Activated naive CD4-positive, alpha-beta T cell treated with anti-CD3 and anti-CD28 coated beads, Interleukin-2, amount 50 U/mL, for 24 hours (primary cell): ENCODE data around the gene PDLIM1.
"Not testable (repeated sequence)": the region's sequence is repeated elsewhere in the genome, so short reads cannot be mapped to it uniquely, and the experiment has no call there.

Experiments
- H3K27ac Mint-ChIP-seq: one replicate; pipeline ENCODE4 v1.8.0; 2021; ENCODE audit warnings: mild to moderate bottlenecking, mixed read lengths
- H3K27me3 Mint-ChIP-seq: one replicate; pipeline ENCODE4 v1.8.0; 2021; ENCODE audit warnings: mixed read lengths
- H3K36me3 Mint-ChIP-seq: one replicate; pipeline ENCODE4 v1.8.0; 2021; ENCODE audit warnings: mixed read lengths
- H3K4me1 Mint-ChIP-seq: one replicate; pipeline ENCODE4 v1.8.0; 2021; ENCODE audit warnings: mixed read lengths
- H3K4me3 Mint-ChIP-seq: one replicate; pipeline ENCODE4 v1.8.0; 2021; ENCODE audit warnings: mild to moderate bottlenecking, mixed read lengths
- H3K9me3 Mint-ChIP-seq: one replicate; pipeline ENCODE4 v1.8.0; 2021; ENCODE audit warnings: mixed read lengths

PDLIM1 gene

GRCh38 chr10:95247881-95248583 is 42.8 kb downstream of the PDLIM1 start:
- H3K9me3 Mint-ChIP-seq, result no peaks in the 10 kb centered on the region
- H3K4me1 Mint-ChIP-seq, result no peaks in the 10 kb centered on the region
- H3K27me3 Mint-ChIP-seq, result peaks cover 17% of the 10 kb centered on the region
- H3K4me3 Mint-ChIP-seq, result no peak overlapping the region
- H3K27ac Mint-ChIP-seq, result no peak overlapping the region
- no peaks in the 10 kb centered on the region for H3K36me3 Mint-ChIP-seq

GRCh38 chr10:95247200-95247880 is 43.5 kb downstream of the PDLIM1 start:
- H3K36me3 Mint-ChIP-seq, result no peaks in the 10 kb centered on the region
- H3K27me3 Mint-ChIP-seq, result peaks cover 10% of the 10 kb centered on the region
- H3K27ac Mint-ChIP-seq, result no peak overlapping the region
- H3K4me3 Mint-ChIP-seq, result no peak overlapping the region
- no peaks in the 10 kb centered on the region for H3K4me1 Mint-ChIP-seq
- H3K9me3 Mint-ChIP-seq, result no peaks in the 10 kb centered on the region

- Mint-ChIP-seq H3K36me3 (no peaks in the 10 kb centered on the region), H3K4me1 (no peaks in the 10 kb centered on the region), H3K27ac (no peak overlapping the region), H3K27me3 (peaks cover 8% of the 10 kb centered on the region), H3K4me3 (no peak overlapping the region), H3K9me3 (no peaks in the 10 kb centered on the region)
Observed at GRCh38 chr10:95246582-95247051, 44.2 kb downstream of the PDLIM1 start.

- Mint-ChIP-seq H3K27me3 (peaks cover 4% of the 10 kb centered on the region), H3K4me3 (no peak overlapping the region), H3K9me3 (no peaks in the 10 kb centered on the region), H3K4me1 (no peaks in the 10 kb centered on the region), H3K27ac (no peak overlapping the region), H3K36me3 (no peaks in the 10 kb centered on the region)
Observed at GRCh38 chr10:95245425-95246055, 45.3 kb downstream of the PDLIM1 start.

DNA sequence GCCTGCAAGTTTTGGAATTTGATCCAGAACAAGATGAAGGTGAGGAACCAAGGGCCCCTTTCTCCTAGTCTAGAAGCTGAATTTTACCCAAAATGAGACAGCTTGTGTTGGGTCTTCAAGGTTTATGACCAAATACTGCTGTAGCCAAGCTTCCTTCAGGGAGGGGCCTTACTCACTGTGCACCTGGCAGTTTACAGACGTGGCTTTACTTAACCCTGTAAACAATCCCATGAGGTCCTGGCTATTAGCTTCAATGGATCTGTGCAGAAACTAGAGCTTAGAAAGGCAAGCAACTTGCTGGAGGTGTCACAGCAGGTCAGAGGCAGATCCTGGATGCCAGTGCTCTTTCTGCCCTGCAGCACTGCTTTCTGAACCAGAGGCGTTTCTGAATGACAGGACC is 46.7 kb downstream of the PDLIM1 start:
- Mint-ChIP-seq H3K27me3 (peaks cover 3% of the 10 kb centered on the region), H3K36me3 (no peaks in the 10 kb centered on the region), H3K9me3 (no peaks in the 10 kb centered on the region), H3K27ac (no peak overlapping the region), H3K4me1 (no peaks in the 10 kb centered on the region), H3K4me3 (no peak overlapping the region)

DNA sequence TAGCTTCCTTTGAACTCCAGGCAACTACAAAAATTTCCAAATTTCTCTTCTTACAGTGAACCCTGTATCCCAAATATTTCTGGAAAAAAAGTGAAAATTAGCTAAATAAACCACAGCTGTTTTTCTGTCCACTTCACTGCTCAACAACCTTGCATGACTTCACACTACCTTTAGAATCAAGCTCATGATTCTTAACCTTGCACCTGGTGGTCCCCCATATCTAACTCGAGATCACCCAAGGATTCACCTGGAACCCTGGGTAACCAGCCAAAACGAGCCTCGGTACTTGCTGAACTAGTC is 47.5 kb downstream of the PDLIM1 start:
- no peaks in the 10 kb centered on the region for H3K9me3 Mint-ChIP-seq
- H3K27ac Mint-ChIP-seq, result no peak overlapping the region
- no peak overlapping the region for H3K4me3 Mint-ChIP-seq
- H3K36me3 Mint-ChIP-seq, result no peaks in the 10 kb centered on the region
- peaks cover 3% of the 10 kb centered on the region for H3K27me3 Mint-ChIP-seq
- no peaks in the 10 kb centered on the region for H3K4me1 Mint-ChIP-seq

DNA sequence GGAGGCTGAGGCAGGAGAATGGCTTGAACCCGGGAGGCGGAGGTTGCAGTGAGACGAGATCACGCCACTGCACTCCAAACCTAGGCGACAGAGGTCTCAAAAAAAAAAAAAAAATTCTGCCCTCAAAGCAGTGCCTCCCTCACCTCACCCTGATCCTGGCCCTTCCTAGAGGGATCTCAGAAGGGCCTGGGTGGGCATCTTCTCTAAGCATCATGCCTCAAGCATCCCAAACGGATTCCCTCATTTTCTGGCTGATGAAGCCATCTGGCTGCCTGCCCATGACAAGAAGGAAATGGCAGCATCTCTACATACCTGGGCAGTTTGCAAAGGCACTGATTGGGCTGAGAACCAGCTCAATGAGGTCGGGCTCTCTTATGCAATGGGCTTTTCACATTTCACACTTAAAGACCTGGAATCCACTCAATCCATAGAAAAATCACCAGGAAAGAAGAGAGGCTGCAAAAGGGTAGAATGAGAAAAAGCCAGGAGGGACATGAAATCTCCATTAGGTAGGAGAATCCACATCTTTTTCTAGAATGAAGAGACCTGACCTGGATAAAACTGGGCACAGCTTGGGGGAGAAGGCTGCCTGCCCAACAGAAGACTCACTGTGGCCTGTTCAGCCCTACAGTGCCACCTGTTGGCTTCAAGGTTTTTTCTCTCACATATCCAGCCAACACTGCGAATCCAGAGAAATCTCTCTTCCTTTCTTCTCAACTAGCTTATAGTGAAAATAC is 48.1 kb downstream of the PDLIM1 start:
- Mint-ChIP-seq H3K36me3 (no peaks in the 10 kb centered on the region), H3K4me3 (no peak overlapping the region), H3K4me1 (no peaks in the 10 kb centered on the region)

GRCh38 chr10:95241533-95241932 is 49.3 kb downstream of the PDLIM1 start:
- Mint-ChIP-seq H3K4me3 (no peak overlapping the region), H3K36me3 (no peaks in the 10 kb centered on the region), H3K9me3 (no peaks in the 10 kb centered on the region), H3K4me1 (no peaks in the 10 kb centered on the region), H3K27ac (no peak overlapping the region), H3K27me3 (peaks cover 3% of the 10 kb centered on the region)

More for the DNA sequence above, 48.1 kb downstream of the PDLIM1 start:
- Mint-ChIP-seq H3K27ac (no peak overlapping the region), H3K27me3 (peaks cover 3% of the 10 kb centered on the region), H3K9me3 (no peaks in the 10 kb centered on the region)

- H3K27ac Mint-ChIP-seq, result no peak overlapping the region
- H3K9me3 Mint-ChIP-seq, result no peaks in the 10 kb centered on the region
- H3K4me1 Mint-ChIP-seq, result no peaks in the 10 kb centered on the region
- no peak overlapping the region for H3K4me3 Mint-ChIP-seq
- H3K36me3 Mint-ChIP-seq, result no peaks in the 10 kb centered on the region
- peaks cover 2% of the 10 kb centered on the region for H3K27me3 Mint-ChIP-seq
Observed at GRCh38 chr10:95240811-95241210, 50.0 kb downstream of the PDLIM1 start.

- not testable (repeated sequence) for H3K4me3 Mint-ChIP-seq, H3K27me3 Mint-ChIP-seq, H3K27ac Mint-ChIP-seq, H3K36me3 Mint-ChIP-seq, H3K4me1 Mint-ChIP-seq, H3K9me3 Mint-ChIP-seq
Observed at GRCh38 chr10:95240096-95240495, 50.7 kb downstream of the PDLIM1 start.

DNA sequence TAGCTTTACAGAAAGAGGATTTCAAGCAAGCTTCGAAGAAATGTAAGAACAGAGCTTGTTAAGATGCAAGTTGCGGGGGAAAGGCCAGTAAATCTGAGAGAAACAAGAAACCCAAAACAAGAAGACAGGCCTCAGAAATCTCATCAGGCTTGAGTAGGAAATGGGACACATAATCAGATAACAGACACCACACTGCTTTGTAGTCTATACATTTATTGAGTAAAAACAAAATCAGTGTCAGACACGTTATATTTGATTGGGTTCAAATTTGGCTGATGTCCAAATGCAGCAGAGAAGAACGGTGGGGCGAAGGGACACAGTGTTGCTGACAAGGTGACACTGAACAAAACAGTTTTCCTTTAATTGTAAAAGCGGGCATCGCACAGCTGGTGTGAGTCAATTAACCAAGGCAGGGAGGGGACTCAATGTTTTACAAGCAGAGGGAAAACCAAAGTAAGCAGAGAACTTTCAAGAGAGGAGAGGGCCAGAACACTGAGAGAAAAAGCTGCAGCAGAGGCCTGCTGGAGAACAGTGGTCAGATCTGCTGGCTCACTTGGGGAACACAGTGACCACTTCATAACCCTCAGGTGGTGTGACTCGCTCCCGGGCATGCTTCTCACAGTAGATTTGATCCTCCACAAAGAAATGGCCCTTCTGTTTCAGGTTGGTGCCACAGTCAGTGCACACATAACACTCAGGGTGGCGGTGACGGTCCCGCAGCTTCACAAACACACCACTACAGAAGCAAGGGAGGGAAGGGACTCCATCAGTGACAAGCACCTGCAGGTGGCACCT is 53.2 kb downstream of the PDLIM1 start:
- H3K4me1 Mint-ChIP-seq, result no peaks in the 10 kb centered on the region
- H3K27ac Mint-ChIP-seq, result no peak overlapping the region
- H3K27me3 Mint-ChIP-seq, result peaks cover 1% of the 10 kb centered on the region
- no peaks in the 10 kb centered on the region for H3K9me3 Mint-ChIP-seq
- no peak overlapping the region for H3K4me3 Mint-ChIP-seq
- H3K36me3 Mint-ChIP-seq, result no peaks in the 10 kb centered on the region

- no peak overlapping the region for H3K4me3 Mint-ChIP-seq
- no peaks in the 10 kb centered on the region for H3K36me3 Mint-ChIP-seq
- peak overlapping the region; percentile 25 for H3K27ac Mint-ChIP-seq
- no peaks in the 10 kb centered on the region for H3K9me3 Mint-ChIP-seq
- H3K27me3 Mint-ChIP-seq, result peaks cover 1% of the 10 kb centered on the region
- no peaks in the 10 kb centered on the region for H3K4me1 Mint-ChIP-seq
Observed at GRCh38 chr10:95236068-95236903, 54.5 kb downstream of the PDLIM1 start.

DNA sequence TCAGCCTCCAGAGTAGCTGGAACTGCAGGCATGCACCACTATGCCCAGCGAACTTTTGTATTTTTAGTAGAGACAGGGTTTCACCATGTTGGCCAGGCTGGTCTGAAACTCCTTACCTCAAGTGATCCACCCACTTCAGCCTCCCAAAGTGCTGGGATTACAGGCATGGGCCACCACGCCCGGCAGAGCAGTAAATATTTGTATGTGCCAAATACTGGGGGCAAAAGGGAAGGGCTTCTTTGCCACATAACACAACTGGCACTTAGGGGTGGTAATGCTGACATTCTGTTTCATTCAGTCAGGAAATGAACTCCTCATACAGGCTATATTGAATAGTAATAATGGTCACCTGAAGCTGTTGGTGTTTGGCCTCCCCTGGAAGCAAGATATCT is 55.1 kb downstream of the PDLIM1 start:
- Mint-ChIP-seq H3K4me3 (no peak overlapping the region), H3K4me1 (no peaks in the 10 kb centered on the region), H3K27ac (no peak overlapping the region)

GRCh38 chr10:95234951-95235350 is 55.9 kb downstream of the PDLIM1 start:
- no peak overlapping the region for H3K27ac Mint-ChIP-seq
- H3K27me3 Mint-ChIP-seq, result peaks cover 1% of the 10 kb centered on the region
- H3K9me3 Mint-ChIP-seq, result no peaks in the 10 kb centered on the region
- no peak overlapping the region for H3K4me3 Mint-ChIP-seq
- H3K4me1 Mint-ChIP-seq, result no peaks in the 10 kb centered on the region
- H3K36me3 Mint-ChIP-seq, result no peaks in the 10 kb centered on the region

More for the DNA sequence above, 55.1 kb downstream of the PDLIM1 start:
- Mint-ChIP-seq H3K36me3 (no peaks in the 10 kb centered on the region), H3K27me3 (peaks cover 1% of the 10 kb centered on the region), H3K9me3 (no peaks in the 10 kb centered on the region)
